GM21367 (cell line): ENCODE results near the gene TRIM33.
"Not testable (repeated sequence)": the region's sequence is repeated elsewhere in the genome, so short reads cannot be mapped to it uniquely, and the experiment has no call there.

ENCODE experiments used
- ATAC-seq: cut with Tn5 transposase; IDR thresholded peaks from one replicate; pipeline ENCODE4 v1.9.1; 2021; ENCODE audit not compliant: unreplicated experiment

Gene TRIM33

DNA sequence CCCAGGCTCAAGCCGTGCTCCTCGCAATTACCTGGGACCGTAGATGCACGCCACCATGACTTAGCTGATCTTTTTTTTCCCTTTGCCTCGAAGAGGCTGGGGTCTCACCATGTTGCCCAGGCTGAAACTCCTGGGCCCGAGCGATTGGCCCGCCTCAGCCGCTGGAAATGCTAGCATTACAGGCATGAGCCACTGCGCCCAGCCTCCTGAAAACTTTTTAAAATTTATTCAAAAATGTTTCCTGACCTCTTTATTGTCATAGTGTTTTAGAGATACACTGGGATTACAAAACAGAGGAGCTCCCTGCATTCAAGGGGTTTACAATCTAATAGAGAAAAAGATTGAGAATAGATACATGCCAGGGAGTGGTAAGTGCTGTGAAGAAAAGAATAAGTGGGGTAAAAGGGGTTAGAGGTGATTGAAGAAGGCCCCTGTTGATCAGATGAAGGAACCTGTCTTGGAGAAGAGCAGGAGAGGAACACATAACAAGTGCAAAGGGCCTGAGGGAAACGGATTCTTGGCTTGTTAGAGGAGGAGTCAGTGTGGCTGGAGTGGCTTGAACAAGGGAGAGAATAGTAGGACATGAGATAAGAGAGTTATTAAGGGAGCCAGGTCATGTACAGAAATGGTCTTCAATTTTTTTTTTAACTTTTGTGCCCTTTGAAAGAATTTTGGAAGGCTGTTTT lies 1.7 kb upstream of the TRIM33 start:
- no peak for ATAC-seq

DNA sequence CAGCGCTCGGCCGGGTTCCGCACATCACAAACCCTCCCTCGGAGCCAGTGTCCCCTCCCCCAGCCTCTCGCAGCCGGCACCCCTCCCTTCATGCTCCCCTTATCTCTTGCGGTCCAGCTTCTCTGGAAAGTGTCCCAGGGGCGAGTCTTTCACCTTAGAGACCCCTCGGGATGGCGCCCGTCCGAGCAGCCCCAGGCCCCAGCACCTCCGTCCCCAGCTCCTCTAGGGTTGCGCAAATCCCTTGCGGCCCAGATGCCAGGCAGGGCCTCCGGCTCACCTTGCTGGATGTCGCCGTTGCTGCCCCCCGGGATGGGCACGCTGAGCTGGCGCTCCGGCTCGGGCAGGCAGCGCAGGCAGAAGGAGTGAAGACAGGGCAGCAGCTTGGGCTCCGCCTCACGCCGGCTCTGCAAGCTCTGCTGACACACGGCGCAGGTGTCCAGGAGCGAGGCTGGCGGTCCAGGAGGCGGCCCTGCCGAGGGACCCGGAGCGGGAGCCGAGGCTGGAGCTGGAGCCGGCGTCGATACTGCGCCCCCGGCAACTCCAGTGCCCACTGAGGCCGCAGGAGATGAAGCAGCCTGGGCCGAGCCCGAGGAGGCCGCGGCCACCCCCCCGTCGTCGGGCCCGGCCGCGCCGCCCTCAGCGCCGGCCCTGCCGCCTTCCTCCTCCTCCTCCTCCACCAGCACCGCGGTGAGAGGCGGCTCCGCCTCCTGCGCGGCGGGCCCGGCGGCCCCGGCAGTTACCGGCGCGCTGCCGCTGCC lies 550 bp downstream of the TRIM33 start:
- ATAC-seq: peak; percentile 38

- no peak for ATAC-seq
These were observed 1.3 kb downstream of the TRIM33 start for GRCh38 chr1:114509596-114510273.

DNA sequence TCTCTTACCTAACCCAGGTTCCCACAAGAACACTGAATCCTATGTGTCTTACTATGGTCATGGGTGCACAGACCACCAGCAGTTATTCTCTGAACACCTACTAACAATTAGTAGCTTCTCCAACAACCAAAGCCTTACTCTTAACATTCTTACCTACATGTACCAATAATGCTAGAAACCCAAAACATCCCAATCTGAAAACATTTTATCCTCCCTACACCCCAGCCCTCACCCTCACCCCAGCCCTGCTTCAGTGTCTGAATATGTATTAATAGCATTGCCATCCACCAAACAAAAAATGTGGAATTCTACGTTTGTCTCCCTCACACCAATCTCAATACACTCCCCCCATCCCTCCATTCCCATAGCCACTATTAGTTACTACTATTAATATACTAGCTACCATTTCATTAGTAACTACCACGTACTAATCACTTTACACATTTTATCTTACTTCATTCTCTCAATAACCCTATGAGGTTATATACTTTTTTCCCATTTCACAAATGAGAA lies 2.6 kb downstream of the TRIM33 start:
- no peak for ATAC-seq

DNA sequence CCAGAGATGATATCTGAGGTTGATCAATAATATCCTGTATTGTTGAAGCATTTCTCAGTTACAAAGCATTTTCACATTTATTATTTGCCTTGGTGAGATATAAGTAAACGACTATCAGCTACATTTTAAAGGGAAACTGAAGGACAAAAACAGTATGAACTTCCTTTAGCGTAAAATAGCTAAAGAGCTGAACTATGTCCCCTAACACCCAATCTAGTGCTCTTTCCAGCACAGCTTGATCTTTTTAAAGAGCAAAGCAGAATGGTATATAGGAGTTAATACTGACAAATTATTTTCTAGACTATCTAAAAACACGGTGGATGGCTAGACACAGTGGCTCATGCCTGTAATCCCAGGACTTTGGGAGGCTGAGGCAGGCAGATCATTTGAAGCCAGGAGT lies 3.5 kb downstream of the TRIM33 start:
- no peak for ATAC-seq

GRCh38 chr1:114505148-114505561 lies 5.8 kb downstream of the TRIM33 start:
- ATAC-seq: no peak

- no peak for ATAC-seq
These were observed 7.0 kb downstream of the TRIM33 start for GRCh38 chr1:114503916-114504422.

GRCh38 chr1:114502080-114502479 lies 8.9 kb downstream of the TRIM33 start:
- no peak for ATAC-seq

GRCh38 chr1:114499478-114499877 lies 11.5 kb downstream of the TRIM33 start:
- ATAC-seq: no peak

- no peak for ATAC-seq
These were observed 14.9 kb downstream of the TRIM33 start for GRCh38 chr1:114496089-114496488.

DNA sequence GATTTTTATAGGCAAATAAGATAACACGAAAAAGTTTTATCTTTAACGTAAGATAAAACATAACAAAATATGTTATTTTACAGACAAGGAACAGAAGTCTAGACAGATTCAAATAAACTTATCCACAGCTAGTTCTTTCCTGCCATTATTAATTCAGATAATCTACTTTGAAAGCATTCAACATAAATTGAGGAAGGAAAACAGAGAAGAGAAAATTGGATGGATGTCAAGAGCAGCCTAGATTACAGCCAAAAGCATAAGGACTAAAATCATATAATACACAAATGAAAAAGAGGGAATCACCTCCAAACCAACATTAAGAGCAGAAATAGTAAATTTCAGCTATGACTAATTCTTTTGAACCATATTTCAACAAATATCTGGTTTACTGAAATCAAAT lies 15.5 kb downstream of the TRIM33 start:
- no peak for ATAC-seq

DNA sequence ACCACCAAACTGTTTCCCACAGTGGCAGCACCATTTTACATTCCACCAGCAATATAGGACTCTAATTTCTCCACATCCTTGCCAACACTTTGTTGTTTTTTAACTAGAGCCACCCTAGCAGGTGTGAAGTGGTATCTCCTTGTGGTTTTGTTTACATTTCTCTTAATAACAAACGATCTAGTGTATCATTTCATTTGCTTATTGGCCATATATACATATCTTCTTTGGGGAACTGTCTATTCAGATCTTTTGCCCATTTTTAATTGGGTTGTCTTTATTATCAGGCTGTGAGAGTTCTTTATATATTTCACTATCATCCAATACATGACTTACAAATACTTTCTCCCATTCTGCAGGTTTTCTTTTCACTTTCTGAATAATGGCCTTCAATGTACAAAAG lies 18.0 kb downstream of the TRIM33 start:
- no peak for ATAC-seq

- ATAC-seq: no peak
These were observed 20.7 kb downstream of the TRIM33 start for GRCh38 chr1:114490274-114490693.

DNA sequence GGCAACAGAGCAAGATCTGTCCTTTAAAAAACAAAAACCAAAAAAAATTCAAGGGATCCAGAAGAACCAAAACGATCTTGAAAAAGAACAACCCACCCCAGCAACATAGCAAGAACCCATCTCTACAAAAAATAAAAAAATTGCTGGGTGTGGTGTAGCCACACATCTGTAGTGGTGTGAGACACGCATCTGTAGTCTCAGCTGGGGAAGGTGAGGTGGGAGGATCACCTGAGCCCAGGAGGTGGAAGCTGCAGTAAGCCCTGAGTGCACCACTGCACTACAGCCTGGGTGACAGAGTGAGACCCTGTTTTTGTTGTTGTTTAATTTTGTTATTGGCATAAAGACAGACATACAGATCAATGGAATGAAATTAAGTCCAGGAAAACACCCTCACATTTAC lies 22.3 kb downstream of the TRIM33 start:
- ATAC-seq: no peak

DNA sequence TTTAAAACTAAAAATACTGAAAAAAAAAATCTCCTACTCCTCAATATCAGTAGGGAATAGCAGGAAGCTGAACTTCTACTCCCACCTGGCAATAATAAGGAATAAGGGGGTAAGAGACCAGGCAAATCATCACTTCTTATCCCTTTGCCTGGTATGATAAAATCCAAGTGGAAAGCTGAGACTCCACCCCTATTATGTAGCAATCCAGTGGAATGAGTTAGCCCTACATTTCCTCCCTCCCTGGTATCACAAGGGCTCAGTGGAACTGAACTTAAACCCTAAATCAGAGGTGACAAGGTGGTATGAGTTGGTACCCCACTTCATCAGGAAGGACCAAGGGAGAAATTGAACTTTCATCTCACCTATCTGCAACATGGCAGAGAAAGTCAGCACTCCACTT lies 25.7 kb downstream of the TRIM33 start:
- no peak for ATAC-seq

- peak; percentile 86 for ATAC-seq
These were observed 28.4 kb downstream of the TRIM33 start for GRCh38 chr1:114482585-114482984.

DNA sequence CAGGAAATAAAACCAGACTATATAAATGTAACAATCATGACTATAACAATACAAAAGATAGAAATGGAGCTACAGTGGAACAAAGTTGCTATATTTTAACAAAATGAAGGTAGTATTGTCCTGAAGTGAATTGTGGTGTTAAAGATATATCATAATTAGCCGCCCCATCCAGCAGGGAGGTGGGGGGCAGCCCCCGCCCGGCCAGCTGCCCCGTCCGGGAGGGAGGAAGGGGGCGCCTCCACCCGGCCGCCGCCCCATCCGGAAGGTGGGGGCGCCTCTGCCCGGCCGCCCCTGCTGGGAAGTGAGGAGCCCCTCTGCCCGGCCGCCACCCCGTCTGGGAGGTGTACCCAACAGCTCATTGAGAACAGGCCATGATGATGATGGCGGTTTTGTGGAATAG lies 31.4 kb downstream of the TRIM33 start:
- not testable (repeated sequence) for ATAC-seq

DNA sequence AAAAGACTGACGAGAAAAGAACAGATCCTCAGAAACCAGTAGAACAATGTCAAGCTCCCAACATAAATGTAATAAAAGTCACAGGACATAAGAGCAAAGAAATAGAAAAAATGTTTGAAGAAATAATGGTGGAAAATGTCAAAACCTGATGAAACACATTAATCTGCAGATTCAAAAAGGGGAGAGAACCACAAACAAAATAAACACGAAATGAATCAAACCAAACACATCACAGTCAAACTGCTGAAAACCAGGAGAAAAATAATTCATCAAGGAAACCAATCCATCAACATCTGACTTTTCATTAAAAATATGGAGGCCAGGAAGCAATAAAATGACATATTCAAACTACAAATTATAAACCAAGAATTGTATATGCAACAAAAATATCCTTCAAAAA lies 31.9 kb downstream of the TRIM33 start:
- ATAC-seq: no peak

- no peak for ATAC-seq
These were observed 37.2 kb downstream of the TRIM33 start for GRCh38 chr1:114473796-114474195.

DNA sequence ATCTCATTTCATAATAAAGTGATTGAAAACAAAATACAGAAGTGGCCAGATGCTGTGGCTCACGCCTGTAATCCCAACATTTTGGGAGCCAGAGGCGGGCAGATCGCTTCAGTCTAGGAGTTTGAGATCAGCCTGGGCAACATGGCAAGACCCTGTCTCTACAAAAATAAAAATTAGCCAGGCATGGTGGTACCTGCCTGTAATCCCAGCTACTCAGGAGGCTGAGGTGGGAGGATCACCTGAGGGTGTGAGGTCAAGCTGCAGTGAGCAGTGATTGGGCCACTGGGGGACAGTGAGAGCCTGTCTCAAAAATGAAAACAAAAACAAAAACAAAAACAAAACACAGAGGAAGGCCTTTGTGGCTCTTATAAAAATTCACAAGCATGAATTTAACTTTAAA lies 38.6 kb downstream of the TRIM33 start:
- ATAC-seq: no peak

GRCh38 chr1:114470681-114471080 lies 40.3 kb downstream of the TRIM33 start:
- no peak for ATAC-seq
